Activated T-helper 2 cell treated with anti-CD3 and anti-CD28 coated beads, Interferon-gamma antibody, Interleukin-2, Interleukin-4, amounts not matched to agents 10 μg/mL and 5 μg/mL and 100 μg/mL, durations not matched to agents 14 hours and 24 hours and 36 hours (primary cell): ENCODE data around the gene DSCAML1. TPM values are rescaled to one million over a fixed set of nuclear protein-coding genes. Genes with fewer than 3 reads are reported as not detected.

ENCODE experiments used
- DNase-seq: peaks from one replicate; pipeline ENCODE4 v3.0.0; 2021; ENCODE audit warnings: low spot score
- H3K27ac Mint-ChIP-seq: one replicate; pipeline ENCODE4 v1.8.0; 2021; ENCODE audit warnings: mixed read lengths
- H3K27me3 Mint-ChIP-seq: one replicate; pipeline ENCODE4 v1.8.0; 2021; ENCODE audit warnings: low read depth, mixed read lengths
- H3K36me3 Mint-ChIP-seq: one replicate; pipeline ENCODE4 v1.8.0; 2021; ENCODE audit warnings: low read depth, mixed read lengths
- H3K4me1 Mint-ChIP-seq: one replicate; pipeline ENCODE4 v1.8.0; 2021; ENCODE audit warnings: low read depth, mixed read lengths
- H3K4me3 Mint-ChIP-seq: one replicate; pipeline ENCODE4 v1.8.0; 2021; ENCODE audit warnings: low read depth, mild to moderate bottlenecking, moderate library complexity, mixed read lengths
- H3K9me3 Mint-ChIP-seq: one replicate; pipeline ENCODE4 v1.8.0; 2021; ENCODE audit warnings: mixed read lengths
- intact Hi-C: fragments of 100-400 bp; cut with micrococcal nuclease; formaldehyde crosslinking; loops from one replicate; pipeline ENCODE4 v1.15.1; 2023
- total RNA-seq: library from RNA; stranded (reverse); gene quantifications from 2 replicates; pipeline ENCODE4 v1.2.3, GENCODE V29; 2022

DSCAML1 gene
- total RNA-seq, 1 donor from 2014 or later = not detected

DNA sequence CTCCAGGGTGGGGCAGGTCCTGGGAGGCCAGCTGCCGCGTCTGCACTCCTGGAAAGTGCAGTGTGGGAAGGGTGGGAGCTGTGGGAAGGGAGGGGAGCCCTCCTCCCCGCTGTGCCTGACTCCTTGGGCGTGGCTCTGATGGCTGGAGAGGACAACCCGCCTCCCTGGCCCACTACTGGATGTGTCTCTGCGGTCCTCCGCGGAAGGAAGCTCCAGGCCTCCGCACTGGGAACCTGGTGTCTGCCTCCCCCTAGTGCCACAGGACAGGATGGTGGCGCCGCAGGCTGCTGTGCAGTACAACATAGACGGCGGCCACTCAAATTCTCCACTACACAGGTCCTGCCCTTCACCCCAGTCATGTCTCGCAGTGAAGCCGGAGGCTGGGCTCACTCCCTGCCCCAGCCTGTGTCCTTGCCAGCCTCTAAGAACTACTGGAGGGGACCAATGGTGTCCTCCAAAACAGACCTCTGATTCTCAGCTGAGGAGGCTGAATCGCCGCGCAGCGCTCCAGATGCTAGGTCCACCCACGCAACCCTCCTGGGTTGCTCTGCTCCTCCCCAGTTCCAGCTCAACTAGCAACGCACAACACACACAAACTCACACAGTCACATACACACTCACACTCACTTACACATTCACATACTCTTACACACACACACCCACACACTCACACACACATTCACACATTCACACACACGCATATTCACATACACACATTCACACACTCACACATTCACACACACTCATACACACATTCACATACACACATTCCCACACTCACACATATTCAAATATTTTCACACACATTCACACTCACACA, 12.4 kb upstream of the DSCAML1 start:
- intact Hi-C loops = loop anchor here (1.0 to 10.0 kb wide), 4 partner anchors 8 to 335 kb away; no protein-coding TSS in a partner anchor
- DNase-seq = no peak
- Mint-ChIP-seq H3K4me3 (no peak overlapping the region), H3K27me3 (peaks cover 10% of the 10 kb centered on the region), H3K36me3 (no peaks in the 10 kb centered on the region), H3K9me3 (no peaks in the 10 kb centered on the region), H3K27ac (no peak overlapping the region), H3K4me1 (peaks cover 17% of the 10 kb centered on the region)

- H3K27me3 Mint-ChIP-seq = peaks cover 10% of the 10 kb centered on the region
- no peak overlapping the region for H3K4me3 Mint-ChIP-seq
- H3K36me3 Mint-ChIP-seq = no peaks in the 10 kb centered on the region
- DNase-seq = no peak
- H3K27ac Mint-ChIP-seq = no peak overlapping the region
- peaks cover 11% of the 10 kb centered on the region for H3K4me1 Mint-ChIP-seq
- no peaks in the 10 kb centered on the region for H3K9me3 Mint-ChIP-seq
- intact Hi-C loops = loop anchor here (1.0 to 10.0 kb wide), 4 partner anchors 9 to 336 kb away; no protein-coding TSS in a partner anchor
Observed at GRCh38 chr11:117808784-117809183, 11.8 kb upstream of the DSCAML1 start.

DNA sequence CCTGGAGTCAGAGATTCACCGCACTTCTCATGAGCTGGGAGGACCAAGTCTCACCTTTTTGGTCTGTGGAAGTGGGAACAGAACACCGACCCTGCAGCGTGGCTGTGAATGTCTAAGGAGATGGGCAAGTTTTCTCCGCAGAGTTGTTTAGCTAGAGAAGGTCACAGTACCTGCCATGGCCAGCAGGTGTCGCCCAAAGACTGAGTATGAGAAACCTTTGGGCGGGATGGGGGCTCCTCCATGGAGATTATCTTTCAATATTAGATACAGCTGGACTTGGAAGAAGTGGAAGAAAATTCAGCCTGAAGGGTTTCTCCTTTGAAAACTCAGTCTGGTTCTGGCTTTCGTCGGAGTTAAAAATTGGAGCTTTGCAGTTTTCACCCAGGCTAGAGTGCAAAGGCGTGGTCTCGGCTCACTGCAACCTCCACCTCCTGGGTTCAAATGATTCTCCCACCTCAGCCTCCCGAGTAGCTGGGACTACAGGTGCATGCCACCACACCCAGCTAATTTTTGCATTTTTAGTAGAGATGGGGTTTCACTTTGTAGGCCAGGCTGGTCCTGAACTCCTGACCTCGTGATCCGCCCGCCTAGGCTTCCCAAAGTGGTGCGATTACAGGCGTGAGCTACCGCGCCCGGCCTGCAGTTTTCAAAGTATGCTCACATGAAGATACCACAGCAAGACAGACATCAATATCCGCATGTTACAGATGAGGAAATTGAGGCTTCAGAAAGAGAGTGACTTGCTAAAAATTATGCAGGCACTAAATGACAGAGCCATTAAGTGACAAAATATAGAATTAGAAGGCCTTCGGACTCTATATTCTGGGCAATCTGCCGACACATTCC, 10.7 kb upstream of the DSCAML1 start:
- Mint-ChIP-seq H3K27ac (no peak overlapping the region), H3K4me3 (no peak overlapping the region), H3K36me3 (no peaks in the 10 kb centered on the region), H3K9me3 (no peaks in the 10 kb centered on the region), H3K27me3 (peaks cover 10% of the 10 kb centered on the region), H3K4me1 (peaks cover 8% of the 10 kb centered on the region)
- peak; percentile 54 for DNase-seq
- intact Hi-C loops = loop anchor here (1.0 to 10.0 kb wide), 4 partner anchors 35 to 337 kb away; no protein-coding TSS in a partner anchor

- no peak overlapping the region for H3K4me3 Mint-ChIP-seq
- H3K36me3 Mint-ChIP-seq = no peaks in the 10 kb centered on the region
- peaks cover 8% of the 10 kb centered on the region for H3K4me1 Mint-ChIP-seq
- no peak overlapping the region for H3K27ac Mint-ChIP-seq
- intact Hi-C loops = loop anchor here (1.0 to 10.0 kb wide), 3 partner anchors 35 to 338 kb away; no protein-coding TSS in a partner anchor
- peaks cover 14% of the 10 kb centered on the region for H3K27me3 Mint-ChIP-seq
- no peaks in the 10 kb centered on the region for H3K9me3 Mint-ChIP-seq
- no peak for DNase-seq
Observed at GRCh38 chr11:117806846-117807245, 9.8 kb upstream of the DSCAML1 start.

GRCh38 chr11:117805045-117805444, 8.0 kb upstream of the DSCAML1 start:
- no peaks in the 10 kb centered on the region for H3K9me3 Mint-ChIP-seq
- H3K4me3 Mint-ChIP-seq = no peak overlapping the region
- no peak overlapping the region for H3K27ac Mint-ChIP-seq
- peaks cover 17% of the 10 kb centered on the region for H3K27me3 Mint-ChIP-seq
- H3K36me3 Mint-ChIP-seq = no peaks in the 10 kb centered on the region
- H3K4me1 Mint-ChIP-seq = peaks cover 6% of the 10 kb centered on the region
- intact Hi-C loops = loop anchor here (5.0 to 10.0 kb wide), 2 partner anchors 37 to 340 kb away; no protein-coding TSS in a partner anchor
- no peak for DNase-seq

- H3K9me3 Mint-ChIP-seq = no peaks in the 10 kb centered on the region
- peaks cover 26% of the 10 kb centered on the region for H3K27me3 Mint-ChIP-seq
- no peak overlapping the region for H3K4me3 Mint-ChIP-seq
- H3K4me1 Mint-ChIP-seq = peaks cover under 1% of the 10 kb centered on the region
- DNase-seq = no peak
- no peak overlapping the region for H3K27ac Mint-ChIP-seq
- intact Hi-C loops = loop anchor here (10.0 kb wide), 1 partner anchor 341 kb away; no protein-coding TSS in a partner anchor
- H3K36me3 Mint-ChIP-seq = no peaks in the 10 kb centered on the region
Observed at GRCh38 chr11:117803896-117804295, 6.9 kb upstream of the DSCAML1 start.

- Mint-ChIP-seq H3K27ac (no peak overlapping the region), H3K36me3 (no peaks in the 10 kb centered on the region), H3K27me3 (peaks cover 50% of the 10 kb centered on the region), H3K4me1 (peaks cover 3% of the 10 kb centered on the region), H3K9me3 (no peaks in the 10 kb centered on the region), H3K4me3 (no peak overlapping the region)
- intact Hi-C loops = loop anchor here (10.0 kb wide), 1 partner anchor 345 kb away; no protein-coding TSS in a partner anchor
- no peak for DNase-seq
Observed at GRCh38 chr11:117799634-117800033, 2.6 kb upstream of the DSCAML1 start.

GRCh38 chr11:117796456-117796871, 552 bp downstream of the DSCAML1 start:
- no peaks in the 10 kb centered on the region for H3K9me3 Mint-ChIP-seq
- H3K27ac Mint-ChIP-seq = no peak overlapping the region
- no peaks in the 10 kb centered on the region for H3K36me3 Mint-ChIP-seq
- no peak for DNase-seq
- H3K4me3 Mint-ChIP-seq = no peak overlapping the region
- intact Hi-C loops = no loop called here
- H3K27me3 Mint-ChIP-seq = peaks cover 61% of the 10 kb centered on the region
- H3K4me1 Mint-ChIP-seq = peaks cover 3% of the 10 kb centered on the region

DNA sequence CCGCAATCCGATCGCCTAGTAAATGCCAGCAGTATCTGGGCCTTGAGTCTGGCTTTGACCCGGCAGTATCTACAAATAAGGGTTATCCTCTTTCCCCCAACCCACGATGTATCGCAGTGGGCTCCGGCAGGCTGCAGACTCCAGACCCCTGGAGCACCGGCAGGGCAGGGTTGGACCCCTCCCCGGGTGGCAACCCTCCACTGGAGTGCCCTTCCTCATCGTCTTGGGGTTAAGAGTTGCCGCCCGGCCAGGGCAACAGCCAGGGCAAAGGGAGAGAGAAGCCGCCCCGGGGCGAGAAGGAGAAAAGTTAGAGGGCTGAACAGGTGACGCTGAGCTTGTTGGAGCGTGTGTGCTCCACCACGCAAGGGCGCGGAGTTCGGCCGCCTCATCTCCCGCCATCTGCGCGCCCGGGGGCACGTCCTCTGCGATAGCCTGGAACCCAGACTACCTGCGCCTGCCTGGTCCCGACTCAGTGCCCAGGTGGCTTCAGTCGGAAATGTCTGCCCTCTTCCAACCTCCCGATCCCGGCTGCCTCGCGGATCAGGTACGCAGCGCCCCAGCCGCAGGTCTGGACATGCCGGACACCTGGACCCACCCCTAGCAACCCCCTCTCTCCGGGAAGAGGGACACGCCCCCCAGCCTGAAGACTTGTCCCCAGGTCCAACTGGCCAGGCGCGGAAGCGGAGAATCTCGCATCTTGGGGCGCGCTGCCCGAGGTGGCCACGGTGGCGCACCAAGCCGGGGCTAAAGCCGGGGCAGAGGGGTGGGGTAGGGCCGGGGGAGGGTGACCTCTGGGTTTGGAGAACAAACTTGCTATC, 1.2 kb downstream of the DSCAML1 start:
- Mint-ChIP-seq H3K36me3 (no peaks in the 10 kb centered on the region), H3K4me3 (no peak overlapping the region), H3K27ac (no peak overlapping the region), H3K4me1 (peaks cover 3% of the 10 kb centered on the region), H3K9me3 (no peaks in the 10 kb centered on the region), H3K27me3 (peaks cover 61% of the 10 kb centered on the region)
- intact Hi-C loops = no loop called here
- no peak for DNase-seq

GRCh38 chr11:117794772-117795629, 2.0 kb downstream of the DSCAML1 start:
- H3K27me3 Mint-ChIP-seq = peaks cover 56% of the 10 kb centered on the region
- H3K27ac Mint-ChIP-seq = no peak overlapping the region
- no peaks in the 10 kb centered on the region for H3K36me3 Mint-ChIP-seq
- no peak overlapping the region for H3K4me3 Mint-ChIP-seq
- DNase-seq = no peak
- intact Hi-C loops = no loop called here
- H3K4me1 Mint-ChIP-seq = peaks cover 3% of the 10 kb centered on the region
- H3K9me3 Mint-ChIP-seq = no peaks in the 10 kb centered on the region

GRCh38 chr11:117794135-117794534, 2.9 kb downstream of the DSCAML1 start:
- intact Hi-C loops = no loop called here
- H3K36me3 Mint-ChIP-seq = no peaks in the 10 kb centered on the region
- H3K4me1 Mint-ChIP-seq = peaks cover 3% of the 10 kb centered on the region
- no peak overlapping the region for H3K4me3 Mint-ChIP-seq
- no peaks in the 10 kb centered on the region for H3K9me3 Mint-ChIP-seq
- no peak for DNase-seq
- peaks cover 48% of the 10 kb centered on the region for H3K27me3 Mint-ChIP-seq
- no peak overlapping the region for H3K27ac Mint-ChIP-seq
